Smooth muscle cell (in vitro differentiated cells): ENCODE data around the gene SORBS1. TPM values are rescaled to one million over a fixed set of nuclear protein-coding genes. Genes with fewer than 3 reads are reported as not detected.
A peak's percentile ranks its signal among the peaks of the same experiment; 100 is the strongest.

ENCODE experiments used
- DNase-seq: peaks from one replicate; lab custom pipeline; 2025; ENCODE audit not compliant: unreplicated experiment; lab: John Stamatoyannopoulos, UW
- H2AFZ ChIP-seq: fragments of 200-600 bp; sonication (generic); 2 replicates; pipeline ENCODE4 v1.6.0; 2016; ENCODE audit warnings: antibody characterized with exemption, low read depth, mild to moderate bottlenecking
- H3F3A ChIP-seq: fragments of 200-600 bp; sonication (generic); 2 replicates; pipeline ENCODE4 v1.6.0; 2017; ENCODE audit warnings: antibody characterized with exemption, low read depth
- H3K27ac ChIP-seq: fragments of 200-600 bp; sonication (generic); 2 replicates; pipeline ENCODE4 v1.5.1; 2016; ENCODE audit warnings: low read depth, mild to moderate bottlenecking
- H3K27me3 ChIP-seq: fragments of 200-600 bp; sonication (generic); 2 replicates; pipeline ENCODE4 v1.6.1; 2016; ENCODE audit warnings: low read depth, mild to moderate bottlenecking
- H3K36me3 ChIP-seq: fragments of 200-600 bp; sonication (generic); 2 replicates; pipeline ENCODE4 v1.5.1; 2016; ENCODE audit warnings: low read depth
- H3K4me1 ChIP-seq: fragments of 200-600 bp; sonication (generic); 2 replicates; pipeline ENCODE4 v1.5.1; 2016; ENCODE audit warnings: low read depth
- H3K4me2 ChIP-seq: fragments of 200-600 bp; sonication (generic); 2 replicates; pipeline ENCODE4 v1.6.0; 2016; ENCODE audit warnings: mild to moderate bottlenecking
- H3K4me3 ChIP-seq: fragments of 200-600 bp; sonication (generic); 2 replicates; pipeline ENCODE4 v1.5.1; 2016; ENCODE audit warnings: mild to moderate bottlenecking
- H3K79me2 ChIP-seq: fragments of 200-600 bp; sonication (generic); 2 replicates; pipeline ENCODE4 v1.6.0; 2016; ENCODE audit warnings: low read depth, mild to moderate bottlenecking
- H3K9ac ChIP-seq: fragments of 200-600 bp; sonication (generic); 2 replicates; pipeline ENCODE4 v1.6.0; 2016; ENCODE audit warnings: low read depth
- H3K9me3 ChIP-seq: fragments of 200-600 bp; sonication (generic); replicated peaks from 2 replicates; pipeline ENCODE4 v1.5.1; 2016; ENCODE audit warnings: low read depth
- H4K20me1 ChIP-seq: fragments of 200-600 bp; sonication (generic); 2 replicates; pipeline ENCODE4 v1.6.0; 2016; ENCODE audit warnings: low read depth
- CTCF ChIP-seq: fragments of 200-600 bp; sonication (generic); IDR thresholded peaks from 2 replicates; pipeline ENCODE4 v1.5.1; 2017; ENCODE audit warnings: borderline replicate concordance, mild to moderate bottlenecking, antibody characterized with exemption; ENCODE audit not compliant: insufficient read depth, poor library complexity, severe bottlenecking
- WGBS: methylation state at CpG from one replicate; pipeline ENCODE4 v1.1.7; 2016; ENCODE audit warnings: low lambda C conversion rate; 5-methylcytosine and 5-hydroxymethylcytosine counted together
- polyA plus RNA-seq: library from polyadenylated mRNA; unstranded; fragments of >200 nt; fragmentation: Nextera tagmentation; extraction: Ambion mirVana; gene quantifications from 2 replicates; pipeline ENCODE4 v1.2.1, GENCODE V29; 2016
- total RNA-seq: library from RNA; depleted of rRNA; stranded (reverse); fragments of >200 nt; gene quantifications from 2 replicates; pipeline ENCODE4 v1.2.3, GENCODE V29; 2014

The SORBS1 gene
- total and polyA plus RNA-seq, 2 experiments from 2014 or later, result 14.6 to 21.0 TPM

DNA sequence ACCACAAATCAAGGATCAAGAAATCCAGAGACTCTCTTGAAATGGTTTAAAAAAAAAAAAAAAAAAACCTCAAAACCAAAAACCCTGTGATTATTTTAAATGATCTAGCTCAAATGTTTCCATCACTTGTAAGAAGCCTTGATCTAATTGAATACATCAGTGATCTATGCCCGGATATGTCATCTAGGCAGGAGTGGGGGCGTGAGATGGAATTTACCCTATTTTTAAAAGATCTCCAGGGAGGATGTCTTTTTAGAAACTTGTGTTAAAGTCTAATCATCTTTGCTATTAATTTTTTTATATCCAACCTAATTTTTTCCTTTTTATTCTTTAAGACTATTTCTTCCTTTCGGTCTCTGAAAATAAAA lies 169.0 kb downstream of the SORBS1 start:
- DNase-seq, result no peak
- no peaks in the 10 kb centered on the region for H3F3A ChIP-seq
- H3K4me1 ChIP-seq, result no peaks in the 10 kb centered on the region
- no peaks in the 10 kb centered on the region for H3K27me3 ChIP-seq
- WGBS, result 94% methylated on average over 3 of the region's 3 CpGs
- H3K79me2 ChIP-seq, result no peaks in the 10 kb centered on the region
- H3K36me3 ChIP-seq, result no peaks in the 10 kb centered on the region
- no peaks in the 10 kb centered on the region for H3K9me3 ChIP-seq
- H3K27ac ChIP-seq, result no peak overlapping the region
- no peak for TF ChIP-seq CTCF
- H2AFZ ChIP-seq, result no peak overlapping the region
- H4K20me1 ChIP-seq, result peaks cover 8% of the 10 kb centered on the region
- H3K4me3 ChIP-seq, result no peak overlapping the region
- H3K9ac ChIP-seq, result no peak overlapping the region
- H3K4me2 ChIP-seq, result no peak overlapping the region

GRCh38 chr10:95391581-95392216 lies 169.5 kb downstream of the SORBS1 start:
- DNase-seq, result peak; percentile 2
- Histone ChIP-seq H3K4me3 (no peak overlapping the region), H4K20me1 (peaks cover 8% of the 10 kb centered on the region), H3K79me2 (no peaks in the 10 kb centered on the region), H3F3A (no peaks in the 10 kb centered on the region), H3K36me3 (no peaks in the 10 kb centered on the region), H3K4me2 (no peak overlapping the region), H3K9ac (no peak overlapping the region), H3K4me1 (no peaks in the 10 kb centered on the region), H3K9me3 (no peaks in the 10 kb centered on the region), H3K27me3 (no peaks in the 10 kb centered on the region), H2AFZ (no peak overlapping the region), H3K27ac (no peak overlapping the region)
- WGBS, result 35% methylated on average over 4 of the region's 4 CpGs
- TF ChIP-seq CTCF, result no peak

DNA sequence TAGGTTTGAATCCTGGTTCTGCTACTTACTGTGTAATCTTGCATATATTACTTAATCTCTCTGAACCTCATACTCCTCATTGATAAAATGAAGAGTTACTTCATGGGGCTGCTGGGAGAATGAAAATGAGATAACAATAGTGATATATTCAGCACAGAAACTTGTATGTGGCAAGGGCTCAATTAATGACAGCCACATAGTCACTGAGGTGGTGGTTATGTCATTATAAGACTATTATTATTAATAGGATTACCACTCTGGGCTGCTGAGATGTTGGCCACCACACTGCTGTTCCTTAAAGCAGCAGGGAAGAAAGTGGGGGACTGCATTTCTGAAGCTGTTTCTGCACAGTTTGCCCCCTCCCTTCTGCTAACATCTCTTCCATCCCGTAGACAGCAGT lies 170.0 kb downstream of the SORBS1 start:
- TF ChIP-seq CTCF, result no peak
- no peak overlapping the region for H3K9ac ChIP-seq
- no peaks in the 10 kb centered on the region for H3K36me3 ChIP-seq
- no peak overlapping the region for H3K27ac ChIP-seq
- H3K4me3 ChIP-seq, result no peak overlapping the region
- no peak overlapping the region for H2AFZ ChIP-seq
- H3K9me3 ChIP-seq, result no peaks in the 10 kb centered on the region
- no peaks in the 10 kb centered on the region for H3F3A ChIP-seq
- no peaks in the 10 kb centered on the region for H3K27me3 ChIP-seq
- H3K4me1 ChIP-seq, result no peaks in the 10 kb centered on the region
- H3K79me2 ChIP-seq, result no peaks in the 10 kb centered on the region
- H3K4me2 ChIP-seq, result no peak overlapping the region
- DNase-seq, result no peak
- H4K20me1 ChIP-seq, result peaks cover 8% of the 10 kb centered on the region
- WGBS, result 54% methylated on average over 1 of the region's 1 CpG

DNA sequence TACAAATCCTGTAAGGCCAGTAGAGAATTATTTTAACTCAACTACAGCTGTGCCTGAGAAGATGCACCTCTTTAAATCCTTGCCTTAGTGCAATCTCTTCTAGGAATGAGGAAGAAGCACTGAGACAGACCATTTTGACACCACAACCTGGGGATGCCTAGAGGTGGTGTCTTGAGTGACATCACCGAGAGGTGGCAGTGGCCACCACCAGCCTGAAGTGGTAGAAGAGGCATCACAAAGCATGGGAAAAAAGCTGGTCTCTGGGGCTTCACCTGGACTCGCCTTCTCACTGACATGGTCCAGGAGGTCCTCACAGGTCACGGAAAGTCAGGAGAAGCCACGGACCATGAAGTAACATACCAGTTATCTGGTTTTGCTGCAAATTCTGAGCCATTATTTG lies 171.2 kb downstream of the SORBS1 start:
- Histone ChIP-seq H3K9me3 (no peaks in the 10 kb centered on the region), H3K9ac (no peak overlapping the region), H3K27me3 (no peaks in the 10 kb centered on the region), H3K27ac (no peak overlapping the region), H3K4me2 (no peak overlapping the region), H3K79me2 (no peaks in the 10 kb centered on the region), H3K4me3 (no peak overlapping the region), H3F3A (no peaks in the 10 kb centered on the region), H3K4me1 (no peaks in the 10 kb centered on the region), H2AFZ (no peak overlapping the region), H3K36me3 (no peaks in the 10 kb centered on the region), H4K20me1 (peaks cover 8% of the 10 kb centered on the region)
- no peak for TF ChIP-seq CTCF
- no peak for DNase-seq
- 96% methylated on average over 4 of the region's 4 CpGs for whole genome bisulfite sequencing
